Spinal cord (tissue), 10 donors: ENCODE data around the gene STX1A. TPM values are rescaled to one million over a fixed set of nuclear protein-coding genes. Genes with fewer than 3 reads are reported as not detected.

ENCODE experiments used
- DNase-seq, 6 donors: peaks; one replicate each; pipeline versions ENCODE4 v3.0.0 to v3.0.0-alpha.2; 2013 to 2015; ENCODE audit warnings: low spot score in 6 of 6, low read depth in 4 of 6
- H3K27ac ChIP-seq: one replicate; pipeline ENCODE4 v1.5.1; 2013; ENCODE audit warnings: low read depth, low read length, control low read depth
- H3K27me3 ChIP-seq: one replicate; pipeline ENCODE4 v1.6.1; 2013; ENCODE audit warnings: low read length; ENCODE audit not compliant: control insufficient read depth, insufficient read depth
- H3K36me3 ChIP-seq: one replicate; pipeline ENCODE4 v1.6.1; 2013; ENCODE audit warnings: low read length; ENCODE audit not compliant: control insufficient read depth, insufficient read depth
- H3K4me1 ChIP-seq: one replicate; pipeline ENCODE4 v1.6.1; 2013; ENCODE audit warnings: low read length; ENCODE audit not compliant: control insufficient read depth, insufficient read depth
- H3K4me3 ChIP-seq: one replicate; pipeline ENCODE4 v1.5.1; 2013; ENCODE audit warnings: low read depth, low read length, control low read depth
- H3K9me3 ChIP-seq: one replicate; pipeline ENCODE4 v1.6.1; 2013; ENCODE audit warnings: low read length; ENCODE audit not compliant: control insufficient read depth, insufficient read depth
- WGBS: methylation state at CpG from one replicate; pipeline ENCODE4 v1.1.5; 2013; ENCODE audit warnings: missing lambda C conversion rate; ENCODE audit not compliant: insufficient coverage; 5-methylcytosine and 5-hydroxymethylcytosine counted together
- long read RNA-seq, 4 donors: transcript quantifications; one replicate each; lab custom pipeline, GENCODE V29; 2026
- polyA plus RNA-seq, 2 donors: library from polyadenylated mRNA; unstranded; fragments of 120-200 nt; gene quantifications; one replicate each; pipeline ENCODE4 v1.2.1, GENCODE V29; 2013; ENCODE audit not compliant: insufficient read length in 2 of 2
- total RNA-seq, 2 donors: library from RNA; depleted of rRNA in 1 of 2; stranded (reverse); fragments of 120-200 nt in 1 of 2; fragments of >200 nt in 1 of 2; gene quantifications; one replicate each; pipeline versions ENCODE4 v1.2.3 to v1.2.4, GENCODE V29; 2013 to 2014
- donor health status: healthy.

The STX1A gene
- total RNA-seq: 10 to 100 TPM; 15.6 to 25.8 TPM
- 10 to 100 TPM; 57.4 to 65.9 TPM for polyA plus RNA-seq
- long read RNA-seq, donor 1, transcript STX1A-201 (10 exons, 2,095 nt): major isoform, 11 of 29 reads
- long read RNA-seq, donor 1, partial matches to known transcripts: 16 of 29 reads
- long read RNA-seq, donor 1, other reads (novel, unspliced or antisense): 0 of 29 reads
- long read RNA-seq, donor 2, transcript STX1A-201 (10 exons, 2,095 nt): major isoform, 7 of 7 reads
- long read RNA-seq, donor 2, partial matches to known transcripts: 0 of 7 reads
- long read RNA-seq, donor 2, other reads (novel, unspliced or antisense): 0 of 7 reads
- long read RNA-seq, donor 3, transcript STX1A-201 (10 exons, 2,095 nt): major isoform, 7 of 7 reads
- long read RNA-seq, donor 3, partial matches to known transcripts: 0 of 7 reads
- long read RNA-seq, donor 3, other reads (novel, unspliced or antisense): 0 of 7 reads
- long read RNA-seq, donor 4: 0 reads

DNA sequence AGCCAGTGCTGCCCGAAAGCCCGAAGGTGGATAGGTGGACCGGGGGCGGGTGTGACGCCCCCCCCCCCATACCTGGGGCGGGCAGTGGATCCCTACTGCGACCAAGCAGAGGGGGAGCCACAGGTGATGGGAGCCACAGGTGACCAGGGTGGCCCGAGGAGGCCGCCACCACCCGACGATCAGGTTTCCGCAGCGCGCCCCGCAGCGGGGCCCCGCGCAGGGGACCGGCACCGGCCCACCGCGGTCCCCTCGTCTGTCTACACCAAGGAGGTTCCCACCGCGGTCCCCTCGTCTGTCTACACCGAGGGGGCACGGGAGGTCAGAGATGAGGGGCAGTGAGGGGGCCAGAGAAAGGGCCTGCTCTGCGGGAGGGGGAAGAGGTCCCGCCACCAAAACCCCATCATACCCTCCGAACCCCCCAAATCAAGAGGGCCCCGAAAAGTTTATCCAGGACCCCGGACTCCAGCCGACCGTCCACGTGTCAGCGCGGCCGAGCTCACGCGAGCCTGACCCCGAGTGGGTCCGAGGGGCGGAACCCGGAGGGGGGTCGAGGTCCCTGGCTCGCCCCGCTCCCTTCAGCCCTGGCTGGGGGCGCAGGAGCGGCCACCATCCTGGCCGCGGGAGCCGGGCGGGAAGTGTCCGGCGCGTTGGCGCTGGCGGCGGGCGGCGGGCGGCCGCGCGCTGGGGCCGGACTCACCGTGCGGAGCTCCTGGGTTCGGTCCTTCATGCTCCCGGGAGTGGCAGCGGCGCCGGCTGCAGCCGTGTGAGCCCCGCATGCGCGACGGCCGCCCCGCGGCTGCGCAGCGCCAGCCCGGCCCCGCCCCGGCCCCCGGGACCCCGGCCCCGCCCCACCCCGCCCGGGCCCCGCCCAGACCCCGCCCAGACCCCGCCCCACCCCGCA lies at the start of gene STX1A:
TSS of gene STX1A (minus strand) at position 765 of the 901 bp plus-strand sequence. CDS start at position 727, 38 bp downstream.
- no peaks in the 10 kb centered on the region for H3K9me3 ChIP-seq
- no peaks in the 10 kb centered on the region for H3K27me3 ChIP-seq
- peak within 1 kb of the TSS; percentile 60 for H3K4me3 ChIP-seq
- WGBS: under 1% methylated on average over 63 of the region's 96 CpGs
- H3K36me3 ChIP-seq: peaks cover 11% of the 10 kb centered on the region
- peaks cover 41% of the 10 kb centered on the region for H3K4me1 ChIP-seq
- DNase-seq: peak in 2 of 6 donors; percentile 85 to 87
- no peak within 1 kb of the TSS for H3K27ac ChIP-seq

DNA sequence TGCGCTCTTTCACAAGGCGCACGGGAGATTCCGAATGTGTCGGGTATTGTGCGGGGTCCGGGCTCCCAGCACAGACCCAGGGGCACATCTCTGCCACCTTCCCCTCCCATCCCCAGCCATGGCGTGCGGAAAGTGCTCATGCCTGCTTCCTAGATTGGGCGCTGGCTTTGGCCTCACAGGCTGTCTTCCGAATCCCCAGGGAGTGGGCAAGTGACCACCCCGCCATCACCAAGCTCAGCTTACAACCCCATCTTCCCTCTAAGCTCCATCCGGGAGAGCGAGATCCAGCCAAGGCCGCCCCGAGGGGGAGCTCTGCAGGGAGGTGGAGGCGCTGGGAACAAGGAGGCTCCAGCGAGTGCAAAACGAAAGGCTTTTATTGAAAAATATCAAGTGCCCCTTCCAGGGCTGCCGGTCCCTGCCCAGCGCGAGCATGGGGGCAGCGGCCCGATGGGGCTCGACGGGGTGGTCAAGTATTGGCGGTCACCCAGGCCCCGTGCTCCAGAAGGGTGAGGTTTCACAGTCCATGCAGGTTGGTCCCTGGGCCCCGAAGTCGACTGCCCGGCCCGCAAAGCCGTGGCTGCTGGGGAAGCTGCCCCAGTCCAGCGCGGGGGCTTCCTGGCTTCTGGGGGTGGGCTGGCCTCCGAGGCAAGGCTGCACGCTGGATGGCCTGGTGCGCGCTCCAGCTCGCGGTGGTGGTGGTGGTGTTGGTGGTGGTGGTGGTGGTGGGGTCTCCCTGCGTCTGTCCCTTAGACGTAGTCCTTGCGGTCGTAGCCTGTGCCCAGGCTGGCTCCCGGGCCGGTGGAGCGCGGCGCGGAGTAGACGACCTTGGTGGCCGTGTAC lies 49.4 kb upstream of the STX1A start:
- H3K4me3 ChIP-seq: no peak overlapping the region
- peaks cover 14% of the 10 kb centered on the region for H3K4me1 ChIP-seq
- no peak overlapping the region for H3K27ac ChIP-seq
- no peaks in the 10 kb centered on the region for H3K36me3 ChIP-seq
- H3K27me3 ChIP-seq: peaks cover 36% of the 10 kb centered on the region
- 39% methylated on average over 47 of the region's 53 CpGs for WGBS
- no peaks in the 10 kb centered on the region for H3K9me3 ChIP-seq
- DNase-seq: no peak

DNA sequence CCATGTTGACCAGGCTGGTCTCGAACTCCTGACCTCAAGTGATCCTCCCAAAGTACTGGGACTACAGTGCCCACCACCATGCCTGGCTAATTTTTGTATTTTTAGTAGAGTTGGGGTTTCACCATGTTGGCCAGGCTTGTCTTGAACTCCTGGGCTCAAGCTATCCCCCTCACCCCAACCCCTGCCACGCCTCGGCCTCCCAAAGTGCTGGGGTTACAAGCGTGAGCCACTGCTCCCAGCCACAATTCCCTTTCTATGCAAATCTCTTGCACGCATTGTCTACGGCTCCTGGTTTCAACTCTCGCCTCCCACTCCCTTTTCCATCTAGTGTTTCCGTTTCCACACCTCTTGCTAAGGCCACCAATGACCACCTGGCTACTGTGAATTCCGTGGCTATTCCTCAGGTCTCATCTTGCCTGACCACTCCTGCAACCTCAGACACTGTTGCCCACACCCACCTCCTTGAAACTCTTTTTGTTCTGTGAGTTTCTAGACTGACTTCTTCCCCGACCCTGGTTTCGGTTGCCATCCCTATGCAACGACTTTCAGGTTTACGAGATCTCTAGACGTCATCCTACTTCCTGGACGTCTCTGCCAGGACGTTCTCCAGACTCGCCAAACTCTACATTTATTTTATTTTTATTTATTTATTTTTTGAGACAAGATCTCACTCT lies 47.2 kb upstream of the STX1A start:
- peaks cover 36% of the 10 kb centered on the region for H3K27me3 ChIP-seq
- H3K4me3 ChIP-seq: no peak overlapping the region
- no peak for DNase-seq
- H3K9me3 ChIP-seq: no peaks in the 10 kb centered on the region
- WGBS: 80% methylated on average over 10 of the region's 17 CpGs
- H3K27ac ChIP-seq: no peak overlapping the region
- no peaks in the 10 kb centered on the region for H3K36me3 ChIP-seq
- H3K4me1 ChIP-seq: peaks cover 14% of the 10 kb centered on the region

DNA sequence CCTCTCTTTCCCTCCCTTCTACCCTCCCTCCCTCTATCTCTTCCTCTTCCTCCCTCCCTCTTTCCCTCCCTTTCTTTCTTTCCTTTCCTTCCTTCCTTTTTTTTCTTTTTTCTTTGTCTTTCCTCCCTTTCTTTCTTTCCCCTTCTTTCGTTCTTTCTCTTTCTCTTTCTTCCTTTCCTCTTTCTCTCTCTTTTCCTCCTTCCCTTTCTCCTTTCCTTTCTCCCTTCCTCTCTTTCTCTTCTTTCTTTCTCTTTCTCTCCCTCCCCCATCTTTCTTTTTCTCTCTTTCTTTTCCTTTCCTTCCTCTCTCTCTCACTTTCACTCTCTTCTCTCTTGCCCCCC lies 43.2 kb upstream of the STX1A start:
- 85% methylated on average over 1 of the region's 1 CpG for WGBS
- no peak for DNase-seq
- no peak overlapping the region for H3K4me3 ChIP-seq
- no peaks in the 10 kb centered on the region for H3K4me1 ChIP-seq
- peaks cover 2% of the 10 kb centered on the region for H3K27me3 ChIP-seq
- H3K9me3 ChIP-seq: no peaks in the 10 kb centered on the region
- no peak overlapping the region for H3K27ac ChIP-seq
- H3K36me3 ChIP-seq: no peaks in the 10 kb centered on the region

DNA sequence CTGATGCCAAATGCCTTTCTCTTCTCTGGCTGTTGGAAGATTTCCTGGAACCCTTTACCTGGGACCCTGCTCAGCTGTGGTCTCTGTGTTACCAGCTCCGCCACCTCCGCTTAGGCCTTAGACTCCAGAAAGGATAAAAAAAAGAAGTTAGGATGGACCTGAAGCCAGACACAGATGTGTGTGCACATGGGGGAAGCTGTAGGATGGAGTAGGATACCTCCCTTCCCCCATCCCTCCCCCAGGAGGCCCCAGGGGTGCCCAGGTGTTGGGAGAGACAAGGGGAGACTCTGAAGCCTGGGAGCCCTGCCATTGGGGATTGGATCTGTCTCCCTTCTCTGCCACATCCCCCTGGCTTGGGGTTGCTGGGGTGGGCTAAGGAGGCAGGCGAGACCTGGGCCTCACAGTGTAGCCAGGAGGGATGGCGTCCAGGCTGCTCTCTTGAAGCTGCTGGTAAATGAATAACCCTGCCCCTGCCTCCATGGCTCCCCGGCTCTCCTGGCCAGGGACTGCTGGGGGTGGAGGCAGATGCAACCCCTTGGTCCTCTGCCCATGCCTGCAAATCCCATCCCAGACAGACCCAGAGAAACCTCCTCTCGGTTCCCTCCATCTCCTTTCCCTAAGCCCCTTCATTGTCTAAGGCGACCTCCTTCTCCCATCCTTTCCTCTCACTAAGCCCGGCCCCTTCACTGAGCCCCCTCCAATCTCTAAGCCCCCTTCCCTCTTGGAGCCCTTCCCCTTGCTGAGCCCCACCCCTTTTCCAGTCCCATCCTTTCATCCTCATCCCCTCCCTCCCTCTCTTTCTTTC lies 42.6 kb upstream of the STX1A start:
- H3K36me3 ChIP-seq: no peaks in the 10 kb centered on the region
- 20% methylated on average over 5 of the region's 8 CpGs for WGBS
- H3K27ac ChIP-seq: no peak overlapping the region
- peaks cover 2% of the 10 kb centered on the region for H3K27me3 ChIP-seq
- no peaks in the 10 kb centered on the region for H3K9me3 ChIP-seq
- no peaks in the 10 kb centered on the region for H3K4me1 ChIP-seq
- DNase-seq: no peak
- H3K4me3 ChIP-seq: no peak overlapping the region

DNA sequence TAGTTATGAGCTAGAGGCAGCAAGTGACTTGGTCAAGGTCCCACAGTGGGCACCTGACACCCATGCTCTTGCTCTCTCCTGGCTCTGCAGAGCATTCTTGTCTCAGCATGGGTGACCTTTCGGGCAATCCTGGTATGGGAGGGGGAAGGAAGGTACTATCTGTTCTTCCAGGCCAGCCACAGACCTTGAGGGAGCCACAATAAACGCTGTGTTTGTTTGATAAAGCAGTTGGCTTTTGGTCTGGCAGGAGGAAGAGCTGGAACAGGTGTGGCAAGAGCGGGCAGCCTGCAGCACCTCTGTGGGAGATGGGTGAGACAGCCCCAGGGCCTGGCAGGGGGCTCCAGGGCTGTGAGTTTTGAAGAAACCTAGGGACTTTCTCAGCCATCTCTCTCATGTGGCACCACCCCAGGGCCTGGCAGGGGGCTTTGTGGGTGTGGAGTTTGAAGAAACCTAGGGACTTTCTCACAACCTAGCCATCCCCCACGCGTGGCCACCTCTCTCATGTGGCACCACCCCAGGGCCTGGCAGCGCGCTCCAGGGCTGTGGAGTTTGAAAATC lies 39.2 kb upstream of the STX1A start:
- no peak overlapping the region for H3K27ac ChIP-seq
- H3K4me3 ChIP-seq: no peak overlapping the region
- H3K9me3 ChIP-seq: no peaks in the 10 kb centered on the region
- no peak for DNase-seq
- no peaks in the 10 kb centered on the region for H3K27me3 ChIP-seq
- 80% methylated on average over 5 of the region's 7 CpGs for WGBS
- H3K36me3 ChIP-seq: no peaks in the 10 kb centered on the region
- no peaks in the 10 kb centered on the region for H3K4me1 ChIP-seq

DNA sequence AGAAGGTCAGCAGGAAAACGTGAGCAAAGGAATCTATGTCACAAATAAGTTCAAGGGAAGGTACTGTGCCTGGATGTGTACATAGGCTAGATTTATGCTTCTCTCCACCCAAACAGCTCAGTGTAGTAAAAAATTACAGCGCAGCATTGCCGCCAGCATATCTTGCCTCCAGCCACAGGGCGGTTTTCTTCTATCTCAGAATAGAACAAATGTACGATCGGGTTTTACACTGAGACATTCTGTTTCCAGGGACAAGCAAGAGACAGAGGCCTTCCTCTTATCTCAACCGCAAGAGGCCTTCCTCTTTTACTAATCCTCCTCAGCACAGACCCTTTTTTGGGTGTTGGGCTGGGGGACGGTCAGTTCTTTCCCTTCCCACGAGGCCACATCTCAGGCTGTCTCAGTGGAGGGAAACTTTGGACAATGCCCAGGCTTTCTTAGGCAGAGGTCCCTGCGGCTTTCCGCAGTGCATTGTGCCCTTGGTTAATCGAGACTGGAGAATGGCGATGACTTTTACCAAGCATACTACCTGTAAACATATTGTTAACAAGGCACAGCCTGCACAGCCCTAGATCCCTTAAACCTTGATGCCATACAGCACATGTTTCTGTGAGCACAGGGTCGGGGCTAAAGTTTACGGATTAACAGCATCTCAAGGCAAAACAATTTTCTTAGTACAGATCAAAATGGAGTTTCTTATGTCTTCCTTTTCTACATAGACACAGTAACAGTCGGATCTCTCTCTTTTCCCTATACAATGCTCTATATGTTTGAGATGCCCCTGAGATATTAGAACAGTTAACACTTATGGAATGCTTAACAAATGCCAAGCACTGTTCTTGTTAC lies 30.7 kb upstream of the STX1A start:
- WGBS: 91% methylated on average over 6 of the region's 16 CpGs
- H3K9me3 ChIP-seq: no peaks in the 10 kb centered on the region
- no peak for DNase-seq
- H3K4me1 ChIP-seq: peaks cover 9% of the 10 kb centered on the region
- H3K4me3 ChIP-seq: no peak overlapping the region
- H3K27ac ChIP-seq: no peak overlapping the region
- H3K36me3 ChIP-seq: no peaks in the 10 kb centered on the region
- H3K27me3 ChIP-seq: no peaks in the 10 kb centered on the region

DNA sequence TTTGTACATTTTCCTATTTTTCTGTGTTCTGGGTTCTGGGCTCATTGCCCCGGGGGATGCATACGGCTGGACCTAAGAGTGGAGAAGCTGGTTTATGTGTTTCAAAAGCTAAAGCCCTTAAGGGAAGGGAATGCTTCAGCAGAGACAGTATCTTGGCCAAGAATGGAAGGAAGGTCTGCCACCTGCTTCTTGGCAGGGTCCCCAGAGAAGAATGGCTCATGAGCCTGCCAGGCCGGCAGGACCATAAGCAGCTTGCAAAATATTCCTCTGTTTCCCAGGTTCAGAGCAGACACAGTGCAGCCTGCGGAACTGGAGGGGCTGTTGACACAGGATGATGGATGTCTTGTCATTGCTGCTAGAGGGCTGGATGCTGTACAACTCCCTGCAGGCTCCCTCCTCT lies 26.9 kb upstream of the STX1A start:
- 36% methylated on average over 4 of the region's 4 CpGs for WGBS
- Histone ChIP-seq H3K27ac (no peak overlapping the region), H3K36me3 (no peaks in the 10 kb centered on the region), H3K4me3 (no peak overlapping the region), H3K27me3 (no peaks in the 10 kb centered on the region), H3K4me1 (peaks cover 26% of the 10 kb centered on the region), H3K9me3 (no peaks in the 10 kb centered on the region)
- peak in 2 of 6 donors; percentile 43 to 79 for DNase-seq
